ENCODE measurements around the gene PRDM4.

PRDM4 gene

GRCh38 chr12:107684029-107684795 lies 76.7 kb downstream of the PRDM4 start:
- DNase-seq (ENCODE audit: insufficient read length), result no peak
- TF ChIP-seq TAF1 (IDR thresholded peaks at IDR 0.05; ENCODE audit: borderline replicate concordance, low read depth, low read length), result no peak
- no peak for TF ChIP-seq POLR2A (IDR thresholded peaks at IDR 0.05; ENCODE audit: low read depth, low read length)
- TF ChIP-seq POLR2AphosphoS5 (IDR thresholded peaks at IDR 0.05; ENCODE audit: low read depth, low read length), result no peak
- no peak for FAIRE-seq
